GM21390 (cell line): ENCODE measurements around the gene IRF2.
"Not testable (repeated sequence)": the region's sequence is repeated elsewhere in the genome, so short reads cannot be mapped to it uniquely, and the experiment has no call there.

Experiments used
- ATAC-seq: cut with Tn5 transposase; IDR thresholded peaks from one replicate; pipeline ENCODE4 v1.9.1; 2021; ENCODE audit not compliant: unreplicated experiment

IRF2 gene

DNA sequence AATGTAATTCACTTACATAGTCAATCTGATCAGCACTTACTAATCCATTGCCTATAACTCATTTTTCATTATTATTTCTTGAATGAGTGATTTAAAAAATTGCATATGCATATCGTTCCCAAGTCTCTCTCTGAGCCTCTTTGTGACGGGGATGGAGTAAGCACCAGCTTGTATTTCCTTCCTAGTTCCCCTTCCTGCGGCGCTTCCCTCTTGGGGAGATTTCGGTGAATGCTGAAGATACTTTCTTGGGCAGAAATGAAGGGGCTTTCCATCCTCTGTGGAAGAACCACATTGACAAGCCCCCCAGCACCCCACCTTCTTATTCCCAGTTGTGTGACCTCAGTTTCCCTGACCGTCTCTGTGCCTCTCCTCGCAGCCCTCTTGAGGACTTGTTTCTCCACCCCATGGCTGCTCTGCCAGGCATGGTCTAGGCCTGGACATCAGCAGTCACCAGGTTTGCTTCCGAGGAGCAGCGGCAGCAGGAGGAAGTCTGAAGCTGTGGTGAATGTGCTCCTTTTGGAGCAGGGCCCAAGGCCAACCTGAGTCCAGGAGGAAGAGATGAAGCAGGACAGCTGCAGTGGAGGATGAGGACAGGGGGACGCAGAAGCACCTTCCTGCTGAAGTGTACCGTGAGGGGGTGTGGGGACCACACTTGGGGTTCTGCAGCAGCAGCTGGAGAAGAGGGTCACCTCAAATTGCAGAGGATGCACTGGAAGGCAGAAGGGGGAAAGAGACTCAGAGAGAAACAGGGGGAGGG, 124.9 kb downstream of the IRF2 start:
- ATAC-seq, result no peak

DNA sequence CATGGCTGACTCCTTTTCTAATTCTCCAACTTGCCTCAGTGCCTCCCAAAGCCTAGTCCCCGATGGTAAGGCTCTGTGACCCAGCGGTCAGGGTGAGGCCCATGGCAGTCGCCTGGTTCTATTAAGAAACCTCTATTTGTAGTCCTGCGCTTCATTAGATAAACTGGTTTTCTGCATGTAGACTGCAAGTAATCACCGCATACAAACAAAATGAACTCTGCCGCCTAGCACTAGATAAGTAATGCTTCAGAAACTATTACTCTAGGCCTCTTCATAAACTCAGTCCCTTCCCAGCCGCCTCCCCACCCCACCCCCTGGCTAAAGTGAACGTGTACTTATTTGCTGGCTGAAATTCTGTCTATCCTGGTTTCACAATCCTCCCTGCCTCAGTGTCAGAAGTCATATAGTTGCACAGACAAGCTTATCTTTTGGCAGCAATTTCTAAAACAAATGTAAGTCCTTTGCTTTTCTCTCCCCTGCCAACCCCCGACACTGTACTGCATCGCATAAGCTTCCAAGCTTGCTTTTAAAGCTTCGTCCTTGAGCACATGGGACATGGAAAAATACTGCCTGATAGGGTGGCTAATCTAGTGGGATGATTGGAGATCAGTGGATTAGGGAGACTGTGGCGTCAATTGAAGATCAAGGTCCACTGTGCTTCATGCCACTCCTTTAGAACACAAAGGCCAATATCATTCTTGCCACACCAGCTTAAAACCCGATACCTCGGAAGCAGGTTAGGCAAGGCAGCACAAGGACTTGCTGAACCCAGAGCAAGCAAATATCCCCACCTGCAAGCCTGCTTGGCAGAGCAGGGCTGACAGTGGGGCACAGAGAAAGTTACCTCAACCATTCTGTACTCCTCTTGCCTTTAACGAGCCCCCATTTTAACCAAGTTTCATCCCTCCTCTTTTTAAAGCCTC, 125.8 kb downstream of the IRF2 start:
- no peak for ATAC-seq

DNA sequence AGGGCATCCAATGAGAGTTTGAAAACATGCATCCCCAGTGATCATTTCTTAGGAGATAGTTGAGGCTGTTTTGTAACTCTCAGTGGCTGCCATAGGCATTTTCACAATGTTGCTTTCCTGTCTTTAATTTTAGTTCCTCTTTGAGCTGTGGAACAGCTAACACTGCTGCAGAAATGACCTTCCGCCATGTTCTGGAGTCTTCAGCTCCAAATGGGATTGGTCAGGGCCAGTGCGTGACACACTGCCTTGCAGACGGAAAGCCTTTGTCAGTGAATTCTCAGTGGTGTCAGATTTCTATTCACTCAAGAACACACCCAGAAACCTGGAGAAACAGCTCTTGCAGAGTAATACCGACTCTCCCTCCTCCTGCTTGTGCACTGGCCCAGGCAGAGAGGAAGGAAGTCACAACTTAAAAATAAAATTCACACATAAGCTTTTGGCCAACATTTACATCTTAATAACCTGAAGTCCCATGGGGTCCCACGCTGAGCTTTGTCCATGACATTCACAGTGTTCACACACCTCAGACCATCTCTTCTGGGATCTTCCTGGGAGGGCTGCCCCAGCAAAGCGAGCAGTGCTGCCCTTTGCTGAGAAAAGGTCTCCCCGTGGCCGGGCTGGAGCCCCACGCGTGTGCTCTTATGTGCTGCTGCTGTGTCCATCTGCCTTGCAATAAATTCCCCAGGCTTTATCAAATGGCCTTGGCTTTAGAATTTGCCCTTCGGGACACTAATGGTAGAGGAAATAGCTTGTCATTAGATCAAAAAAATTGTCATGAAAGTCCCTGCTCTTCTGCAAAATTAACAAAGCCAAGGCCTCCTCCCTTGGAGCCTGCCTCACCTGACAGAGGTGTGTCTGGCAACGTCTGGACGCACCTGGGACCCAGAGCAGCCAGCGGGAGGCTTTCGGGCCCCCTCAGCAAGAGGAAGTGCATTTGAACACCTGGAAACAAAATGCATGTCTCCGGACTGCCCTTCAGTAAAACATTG, 126.8 kb downstream of the IRF2 start:
- ATAC-seq, result peak; percentile 78

DNA sequence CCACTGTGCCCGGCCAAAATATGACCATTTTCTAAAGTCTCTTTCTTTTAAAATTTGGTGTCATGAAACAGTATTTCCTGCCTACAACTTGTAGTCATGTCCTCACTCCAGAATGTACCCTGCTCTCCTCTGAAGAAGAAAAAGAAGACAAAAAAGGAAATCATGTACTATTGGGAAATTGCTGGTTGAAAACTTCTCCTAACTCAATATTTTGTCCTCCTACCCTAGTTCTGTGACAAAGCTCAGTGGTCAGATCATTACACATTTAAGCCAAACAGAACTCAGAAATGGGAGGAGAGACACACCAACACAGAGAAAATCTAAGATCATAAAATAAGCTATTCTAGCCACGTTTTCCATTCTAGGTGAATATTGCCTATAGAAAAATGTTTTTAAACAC, 127.7 kb downstream of the IRF2 start:
- ATAC-seq, result no peak

DNA sequence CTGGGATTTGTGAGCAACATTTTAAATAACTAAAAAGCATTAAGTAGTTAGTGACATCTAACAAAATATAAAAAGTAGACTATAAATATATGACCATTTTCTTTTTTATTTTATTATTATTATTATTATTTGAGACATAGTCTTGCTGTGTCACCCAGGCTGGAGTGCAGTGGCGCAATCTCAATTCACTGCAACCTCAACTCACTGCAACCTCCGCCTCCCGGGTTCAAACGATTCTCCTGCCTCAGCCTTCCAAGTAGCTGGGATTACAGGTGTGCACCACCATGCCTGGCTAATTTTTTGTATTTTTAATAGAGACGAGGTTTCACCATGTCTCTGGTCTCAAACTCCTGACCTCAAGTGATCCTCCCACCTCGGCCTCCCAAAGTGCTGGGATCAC, 128.1 kb downstream of the IRF2 start:
- not testable (repeated sequence) for ATAC-seq

DNA sequence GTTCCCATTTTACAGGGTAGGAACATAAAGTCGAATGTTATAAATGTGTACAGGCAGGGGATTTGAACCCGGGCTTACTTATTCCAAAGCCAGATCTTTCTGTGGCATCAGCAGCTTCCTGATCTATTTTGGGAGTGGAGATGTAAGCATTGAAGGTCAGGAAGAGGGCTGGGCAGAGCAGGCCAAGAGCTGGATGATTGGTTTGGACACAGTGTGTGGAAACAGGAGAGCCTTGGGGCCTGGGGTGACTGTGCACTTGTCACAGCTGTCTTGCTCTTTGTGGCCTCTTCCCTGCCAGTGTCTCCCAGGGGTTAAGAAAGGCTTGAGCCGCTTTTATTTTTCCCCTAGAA, 128.8 kb downstream of the IRF2 start:
- ATAC-seq, result no peak

DNA sequence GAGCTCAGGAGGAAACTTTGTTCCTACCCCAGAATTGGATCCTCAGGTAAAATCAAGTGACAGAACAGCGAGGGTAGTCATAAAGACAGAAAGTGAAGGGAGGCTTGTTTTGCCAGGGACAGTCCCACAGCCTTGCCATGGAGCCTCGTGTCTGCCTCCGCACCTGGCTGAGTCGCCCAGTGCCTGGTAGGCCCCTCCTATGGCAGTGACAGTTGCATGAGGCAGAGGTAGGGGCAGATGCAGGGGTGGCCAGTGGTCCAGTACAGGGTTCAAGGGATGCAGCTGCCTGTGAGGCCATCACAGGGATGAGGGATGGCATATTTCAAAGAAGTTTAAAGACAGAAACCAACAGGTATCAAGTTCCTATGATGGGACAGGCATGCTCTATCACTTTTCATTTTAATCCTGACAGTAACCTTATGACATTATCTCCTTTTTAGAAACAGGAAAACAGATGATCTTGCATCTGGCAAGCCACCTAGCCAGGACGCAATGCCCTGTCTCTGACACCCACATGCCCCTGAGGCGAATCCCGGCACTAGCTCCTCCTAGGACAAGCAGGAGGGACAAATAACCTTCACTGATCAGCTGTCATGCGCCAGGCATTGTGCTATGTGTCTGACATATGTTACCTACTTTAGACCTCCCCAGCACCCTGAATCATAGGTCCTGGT, 129.3 kb downstream of the IRF2 start:
- no peak for ATAC-seq

DNA sequence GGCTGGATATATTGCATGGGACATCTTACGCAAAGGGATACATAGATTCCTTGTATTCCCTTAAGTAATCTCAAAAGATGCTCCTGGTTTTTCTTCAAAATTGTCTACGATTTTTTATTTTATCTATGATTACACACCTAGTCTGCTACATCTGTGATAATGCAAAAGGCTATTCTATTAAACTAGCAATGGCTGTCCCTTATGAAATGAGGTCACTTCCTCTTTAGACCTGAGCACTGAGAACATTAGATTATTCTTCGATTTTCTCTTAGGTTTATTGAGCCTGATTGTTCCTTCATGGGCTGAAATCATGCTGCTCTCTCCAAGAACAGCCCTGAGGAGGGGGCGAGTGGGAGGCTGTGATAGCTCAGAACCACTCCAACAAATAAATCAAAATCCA, 129.9 kb downstream of the IRF2 start:
- ATAC-seq, result no peak

DNA sequence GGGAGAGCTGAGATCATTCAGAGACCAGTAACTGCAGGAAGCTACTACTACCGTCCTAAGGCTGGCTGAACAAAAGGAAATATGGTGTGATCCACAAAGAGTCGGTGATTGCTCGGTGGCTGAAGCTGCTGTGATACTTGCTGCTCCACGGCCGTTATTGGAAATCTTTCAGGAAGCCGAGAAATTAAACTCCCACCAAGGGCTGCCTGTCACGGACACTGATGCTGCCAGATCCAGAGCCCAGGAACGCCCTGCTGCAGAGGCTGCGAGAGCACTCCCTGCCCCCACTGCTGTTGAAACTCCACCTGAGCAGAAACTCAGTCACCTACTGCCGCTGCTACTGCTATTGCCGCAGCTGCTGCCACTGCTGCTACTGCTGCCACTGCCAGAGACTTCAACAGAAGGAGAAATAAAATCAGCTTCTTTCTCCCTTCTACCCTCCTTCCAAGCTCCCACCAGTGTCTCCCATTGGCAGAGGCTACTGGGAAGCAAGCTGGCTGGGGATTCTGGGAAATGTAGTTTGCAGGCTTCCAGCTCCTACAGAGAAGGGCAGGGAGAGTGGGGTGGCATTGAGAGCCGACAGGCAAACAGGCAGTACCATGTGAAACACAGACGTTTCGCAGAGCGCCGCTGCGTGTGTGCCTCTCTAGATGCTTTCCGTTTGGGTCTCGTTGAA, 130.7 kb downstream of the IRF2 start:
- peak; percentile 36 for ATAC-seq

DNA sequence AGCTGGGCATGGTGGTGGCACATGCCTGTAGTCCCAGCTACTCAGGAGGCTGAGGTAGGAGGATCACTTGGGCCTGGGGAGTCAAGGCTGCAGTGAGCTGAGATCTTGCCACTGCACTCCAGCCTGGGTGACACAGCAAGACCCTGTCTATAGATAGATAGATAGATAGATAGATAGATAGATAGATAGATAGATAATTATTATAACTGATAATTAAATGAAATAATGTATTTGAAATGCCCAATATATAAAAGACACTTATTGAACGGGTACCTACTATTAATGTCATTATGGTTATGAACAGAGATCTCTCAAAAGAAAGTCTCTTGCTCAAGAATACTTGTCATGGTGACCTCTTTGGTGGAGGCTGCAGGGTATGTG, 131.5 kb downstream of the IRF2 start:
- not testable (repeated sequence) for ATAC-seq

DNA sequence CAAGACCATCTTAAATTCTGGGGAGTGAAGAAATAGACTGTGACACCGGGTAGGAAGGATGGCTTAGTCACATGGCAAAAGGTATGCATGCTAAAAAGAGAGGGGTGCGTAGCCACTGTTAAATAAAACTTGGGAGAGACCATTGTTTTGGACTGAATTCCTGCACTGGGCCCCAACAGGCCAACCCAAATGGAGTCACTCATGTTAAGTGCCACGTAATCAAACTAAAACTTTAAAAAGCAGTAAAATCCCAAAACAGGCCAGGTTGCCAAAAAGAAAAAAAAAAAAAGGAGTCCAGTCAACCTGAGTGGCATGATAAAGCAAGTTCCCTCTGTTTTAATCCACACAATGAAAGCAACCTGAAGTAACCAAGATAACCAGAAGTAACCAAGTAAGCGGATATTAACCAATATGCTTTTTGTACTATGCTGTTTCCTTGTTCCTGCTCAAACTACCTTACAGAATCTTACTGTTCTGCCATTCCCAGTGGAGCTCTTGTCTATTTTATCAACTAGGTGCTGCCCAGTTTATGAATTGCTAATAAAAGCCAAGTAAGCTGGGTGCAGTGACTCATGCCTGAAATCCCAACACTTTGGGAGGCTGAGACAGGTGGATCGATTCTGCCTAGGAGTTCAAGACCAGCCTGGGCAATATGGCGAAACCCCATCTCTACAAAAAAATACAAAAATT, 132.0 kb downstream of the IRF2 start:
- ATAC-seq, result no peak

DNA sequence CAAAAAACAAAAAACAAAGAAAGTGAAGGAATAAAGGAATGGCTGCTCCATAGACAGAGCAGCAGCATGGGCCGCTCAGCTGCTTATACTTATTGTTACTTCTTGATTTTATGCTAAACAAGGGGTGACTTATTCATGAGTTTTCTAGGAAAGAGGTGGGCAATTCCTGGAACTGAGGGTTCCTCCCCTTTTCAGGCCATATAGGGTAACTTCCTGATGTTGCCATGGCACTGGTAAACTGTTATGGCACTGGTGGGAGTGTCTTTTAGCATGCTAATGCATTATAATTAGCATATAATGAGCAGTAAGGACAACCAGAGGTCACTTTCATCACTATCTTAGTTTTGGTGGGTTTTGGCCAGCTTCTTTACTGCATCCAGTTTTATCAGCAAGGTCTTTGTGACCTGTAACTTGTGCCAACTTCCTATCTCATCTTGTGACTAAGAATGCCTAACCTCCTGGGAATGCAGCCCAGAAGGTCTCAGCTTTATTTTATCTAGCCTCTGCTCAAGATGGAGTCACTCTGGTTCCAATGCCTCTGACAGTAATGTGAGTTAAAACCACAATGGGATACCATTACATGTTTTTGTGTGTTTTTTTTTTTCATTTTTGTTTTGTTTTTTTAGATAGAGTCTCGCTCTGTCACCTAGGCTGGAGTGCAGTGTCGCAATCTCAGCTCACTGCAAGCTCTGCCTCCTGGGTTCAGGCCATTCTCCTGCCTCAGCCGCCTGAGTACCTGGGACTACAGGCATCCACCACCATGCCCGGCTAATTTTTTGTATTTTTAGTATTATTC, 134.8 kb downstream of the IRF2 start:
- ATAC-seq, result not testable (repeated sequence)

DNA sequence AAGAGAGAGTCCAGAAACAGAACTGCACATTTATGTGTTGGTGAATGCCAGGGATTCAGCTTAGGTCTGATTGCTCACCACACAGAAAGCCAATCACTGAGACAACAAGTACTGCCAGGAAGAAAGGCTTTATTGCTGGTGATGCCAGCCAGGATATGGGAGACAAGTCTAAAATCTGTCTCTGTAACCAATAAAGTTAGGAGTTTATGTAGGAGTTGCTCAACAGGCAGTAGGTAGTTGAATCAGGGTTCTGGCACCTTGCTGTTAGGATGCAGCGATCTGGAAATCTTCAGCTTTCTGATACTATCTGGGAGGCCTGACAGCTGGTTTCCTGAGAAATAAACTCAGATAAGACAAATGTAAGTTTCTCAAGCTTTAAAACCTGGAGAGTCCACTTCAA, 136.4 kb downstream of the IRF2 start:
- no peak for ATAC-seq
